Karpas-422 (cell line): ENCODE data around the gene CHPF2. TPM values are rescaled to one million over a fixed set of nuclear protein-coding genes. Genes with fewer than 3 reads are reported as not detected.

ENCODE experiments used
- DNase-seq: peaks from one replicate; pipeline ENCODE4 v3.0.0-alpha.2; 2015
- H2AFZ ChIP-seq: fragments of 200-600 bp; sonication (generic); 2 replicates; pipeline ENCODE4 v1.6.1; 2014; ENCODE audit warnings: antibody characterized with exemption, low read length, mixed read lengths
- H3K27ac ChIP-seq: fragments of 200-600 bp; sonication (generic); 2 replicates; pipeline ENCODE4 v1.5.1; 2014; ENCODE audit warnings: mild to moderate bottlenecking, low read length, moderate library complexity
- H3K27me3 ChIP-seq: fragments of 200-600 bp; sonication (generic); 2 replicates; pipeline ENCODE4 v1.6.1; 2014; ENCODE audit warnings: low read length, mixed read lengths
- H3K36me3 ChIP-seq: fragments of 200-600 bp; sonication (generic); 2 replicates; pipeline ENCODE4 v1.6.1; 2014; ENCODE audit warnings: low read length, mixed read lengths; ENCODE audit not compliant: insufficient read depth
- H3K4me1 ChIP-seq: fragments of 200-600 bp; sonication (generic); 2 replicates; pipeline ENCODE4 v1.6.1; 2014; ENCODE audit warnings: mild to moderate bottlenecking, low read length, mixed read lengths
- H3K4me2 ChIP-seq: fragments of 200-600 bp; sonication (generic); 2 replicates; pipeline ENCODE4 v1.6.1; 2014; ENCODE audit warnings: low read length, low read depth, mild to moderate bottlenecking; ENCODE audit not compliant: poor library complexity, severe bottlenecking
- H3K4me3 ChIP-seq: fragments of 200-600 bp; sonication (generic); 2 replicates; pipeline ENCODE4 v1.5.1; 2014; ENCODE audit warnings: mild to moderate bottlenecking, antibody characterized with exemption, low read length, mixed read lengths
- H3K79me2 ChIP-seq: fragments of 200-600 bp; sonication (generic); 2 replicates; pipeline ENCODE4 v1.6.1; 2014; ENCODE audit warnings: mild to moderate bottlenecking, low read length, mixed read lengths
- H3K9ac ChIP-seq: fragments of 200-600 bp; sonication (generic); 2 replicates; pipeline ENCODE4 v1.6.0; 2014; ENCODE audit warnings: low read length
- H3K9me2 ChIP-seq: fragments of 200-600 bp; sonication (generic), shearing (Covaris generic); replicated peaks from 2 replicates; pipeline ENCODE4 v1.6.0; 2014; ENCODE audit warnings: mild to moderate bottlenecking, low read length, moderate library complexity; ENCODE audit not compliant: insufficient read depth
- H3K9me3 ChIP-seq: fragments of 300-700, 200-600 bp; sonication (generic); 2 replicates; pipeline ENCODE4 v1.6.1; 2014; ENCODE audit warnings: low read length, mixed read lengths
- H4K20me1 ChIP-seq: fragments of 200-600 bp; sonication (generic); 2 replicates; pipeline ENCODE4 v1.6.1; 2014; ENCODE audit warnings: mild to moderate bottlenecking, antibody characterized with exemption, low read length, low read depth; ENCODE audit not compliant: insufficient read depth
- total RNA-seq: library from RNA; depleted of rRNA; stranded (reverse); fragments of >200 nt; shearing (Covaris generic); gene quantifications from 2 replicates; pipeline ENCODE4 v1.2.3, GENCODE V29; 2014; ENCODE audit warnings: low replicate concordance

Gene CHPF2
- total RNA-seq, 1 experiment from 2014 or later = 24.7 TPM

GRCh38 chr7:151225948-151226510, 6.3 kb upstream of the CHPF2 start:
- peak overlapping the region; percentile 70 for H3K9ac ChIP-seq
- no peak overlapping the region for H2AFZ ChIP-seq
- peak overlapping the region; percentile 68 for H3K4me3 ChIP-seq

GRCh38 chr7:151226560-151226874, 5.8 kb upstream of the CHPF2 start:
- peaks cover 24% of the 10 kb centered on the region for H3K79me2 ChIP-seq
- H2AFZ ChIP-seq = no peak overlapping the region

More at GRCh38 chr7:151225948-151226510, 6.3 kb upstream of the CHPF2 start:
- H3K9me3 ChIP-seq = no peaks in the 10 kb centered on the region
- H3K27me3 ChIP-seq = no peaks in the 10 kb centered on the region
- no peak for DNase-seq
- peaks cover 24% of the 10 kb centered on the region for H3K79me2 ChIP-seq
- peaks cover 9% of the 10 kb centered on the region; the same call in 1 of the 2 replicates for H4K20me1 ChIP-seq
- H3K4me1 ChIP-seq = peaks cover 19% of the 10 kb centered on the region
- H3K9me2 ChIP-seq = no peaks in the 10 kb centered on the region
- H3K27ac ChIP-seq = no peak overlapping the region
- peaks cover 30% of the 10 kb centered on the region for H3K36me3 ChIP-seq
- peak overlapping the region; percentile 87 for H3K4me2 ChIP-seq

GRCh38 chr7:151226875-151227782, 5.2 kb upstream of the CHPF2 start, which contains the start of gene ABCF2:
TSS of gene ABCF2 (minus strand) at chr7:151227205. CDS start at chr7:151226458, 747 bp downstream.
- Histone ChIP-seq H3K4me2 (peak within 1 kb of the TSS; percentile 87), H2AFZ (peak within 1 kb of the TSS; percentile 40; the same call in 1 of the 2 replicates), H3K36me3 (peaks cover 30% of the 10 kb centered on the region), H3K27me3 (no peaks in the 10 kb centered on the region), H3K4me3 (peak within 1 kb of the TSS; percentile 68), H3K4me1 (peaks cover 29% of the 10 kb centered on the region), H3K27ac (no peak within 1 kb of the TSS), H3K9me2 (no peaks in the 10 kb centered on the region), H3K9me3 (no peaks in the 10 kb centered on the region), H3K9ac (peak within 1 kb of the TSS; percentile 70), H3K79me2 (peaks cover 24% of the 10 kb centered on the region), H4K20me1 (peaks cover 9% of the 10 kb centered on the region; the same call in 1 of the 2 replicates)
- DNase-seq = peak; percentile 99

More at GRCh38 chr7:151226560-151226874, 5.8 kb upstream of the CHPF2 start:
- peaks cover 9% of the 10 kb centered on the region; the same call in 1 of the 2 replicates for H4K20me1 ChIP-seq
- no peak overlapping the region for H3K27ac ChIP-seq
- H3K4me1 ChIP-seq = peaks cover 24% of the 10 kb centered on the region
- peak overlapping the region; percentile 70 for H3K9ac ChIP-seq
- H3K4me3 ChIP-seq = peak overlapping the region; percentile 68
- H3K9me3 ChIP-seq = no peaks in the 10 kb centered on the region
- no peaks in the 10 kb centered on the region for H3K27me3 ChIP-seq
- no peak for DNase-seq
- H3K36me3 ChIP-seq = peaks cover 30% of the 10 kb centered on the region
- no peaks in the 10 kb centered on the region for H3K9me2 ChIP-seq
- peak overlapping the region; percentile 87 for H3K4me2 ChIP-seq

- peaks cover 30% of the 10 kb centered on the region for H3K4me1 ChIP-seq
- DNase-seq = no peak
- no peaks in the 10 kb centered on the region for H3K9me2 ChIP-seq
- H3K27ac ChIP-seq = no peak overlapping the region
- peak overlapping the region; percentile 70 for H3K9ac ChIP-seq
- H4K20me1 ChIP-seq = peaks cover 14% of the 10 kb centered on the region; the same call in 1 of the 2 replicates
- 0 out of 2 replicates have a peak overlapping the region, but pooled peaks have one; percentile 40 for H2AFZ ChIP-seq
- H3K79me2 ChIP-seq = peaks cover 33% of the 10 kb centered on the region
- H3K4me2 ChIP-seq = peak overlapping the region; percentile 77
- H3K4me3 ChIP-seq = peak overlapping the region; percentile 68
- H3K9me3 ChIP-seq = no peaks in the 10 kb centered on the region
- H3K27me3 ChIP-seq = no peaks in the 10 kb centered on the region
- H3K36me3 ChIP-seq = peaks cover 22% of the 10 kb centered on the region
These were observed 4.0 kb upstream of the CHPF2 start for GRCh38 chr7:151228024-151228866.

GRCh38 chr7:151229249-151229648, 3.0 kb upstream of the CHPF2 start:
- Histone ChIP-seq H3K36me3 (peaks cover 14% of the 10 kb centered on the region; the same call in 1 of the 2 replicates), H3K27me3 (no peaks in the 10 kb centered on the region), H4K20me1 (peaks cover 22% of the 10 kb centered on the region; the same call in 1 of the 2 replicates), H2AFZ (no peak overlapping the region), H3K4me3 (no peak overlapping the region), H3K27ac (no peak overlapping the region), H3K9me2 (no peaks in the 10 kb centered on the region), H3K4me2 (no peak overlapping the region), H3K79me2 (peaks cover 43% of the 10 kb centered on the region), H3K9me3 (no peaks in the 10 kb centered on the region), H3K9ac (no peak overlapping the region), H3K4me1 (peaks cover 39% of the 10 kb centered on the region)
- DNase-seq = no peak

- H3K27me3 ChIP-seq = no peaks in the 10 kb centered on the region
- H3K9me2 ChIP-seq = no peaks in the 10 kb centered on the region
- H3K9me3 ChIP-seq = no peaks in the 10 kb centered on the region
- H2AFZ ChIP-seq = no peak overlapping the region
- DNase-seq = no peak
- H3K9ac ChIP-seq = 0 out of 2 replicates have a peak overlapping the region, but pooled peaks have one; percentile 89
- H4K20me1 ChIP-seq = peaks cover 13% of the 10 kb centered on the region; the same call in 1 of the 2 replicates
- no peaks in the 10 kb centered on the region for H3K36me3 ChIP-seq
- H3K4me2 ChIP-seq = peak overlapping the region; percentile 77
- H3K27ac ChIP-seq = no peak overlapping the region
- peak overlapping the region; percentile 94; the same call in 1 of the 2 replicates for H3K4me3 ChIP-seq
- H3K79me2 ChIP-seq = peaks cover 36% of the 10 kb centered on the region
- H3K4me1 ChIP-seq = peaks cover 29% of the 10 kb centered on the region
These were observed 1.2 kb upstream of the CHPF2 start for GRCh38 chr7:151231080-151231479.

- no peak overlapping the region for H2AFZ ChIP-seq
- H3K9me3 ChIP-seq = no peaks in the 10 kb centered on the region
- H3K36me3 ChIP-seq = no peaks in the 10 kb centered on the region
- peak overlapping the region; percentile 94 for H3K4me3 ChIP-seq
- H3K27me3 ChIP-seq = no peaks in the 10 kb centered on the region
- H3K9me2 ChIP-seq = no peaks in the 10 kb centered on the region
- peaks cover 13% of the 10 kb centered on the region; the same call in 1 of the 2 replicates for H4K20me1 ChIP-seq
- peaks cover 23% of the 10 kb centered on the region for H3K4me1 ChIP-seq
- H3K27ac ChIP-seq = peak overlapping the region; percentile 33
- peak overlapping the region; percentile 89 for H3K9ac ChIP-seq
- peak; percentile 82 for DNase-seq
- H3K79me2 ChIP-seq = peaks cover 28% of the 10 kb centered on the region
- H3K4me2 ChIP-seq = peak overlapping the region; percentile 77
These were observed 826 bp downstream of the CHPF2 start for GRCh38 chr7:151232917-151233701.
